HG03342 (cell line): ENCODE data around the gene SYNE2.
"Not testable (repeated sequence)": the region's sequence is repeated elsewhere in the genome, so short reads cannot be mapped to it uniquely, and the experiment has no call there.

Source experiments
- ATAC-seq: cut with Tn5 transposase; IDR thresholded peaks from one replicate; pipeline ENCODE4 v1.9.1; 2021; ENCODE audit warnings: mild to moderate bottlenecking, moderate library complexity; ENCODE audit not compliant: unreplicated experiment

Gene SYNE2

GRCh38 chr14:64012720-64013119 lies 159.9 kb downstream of the SYNE2 start:
- ATAC-seq: no peak

DNA sequence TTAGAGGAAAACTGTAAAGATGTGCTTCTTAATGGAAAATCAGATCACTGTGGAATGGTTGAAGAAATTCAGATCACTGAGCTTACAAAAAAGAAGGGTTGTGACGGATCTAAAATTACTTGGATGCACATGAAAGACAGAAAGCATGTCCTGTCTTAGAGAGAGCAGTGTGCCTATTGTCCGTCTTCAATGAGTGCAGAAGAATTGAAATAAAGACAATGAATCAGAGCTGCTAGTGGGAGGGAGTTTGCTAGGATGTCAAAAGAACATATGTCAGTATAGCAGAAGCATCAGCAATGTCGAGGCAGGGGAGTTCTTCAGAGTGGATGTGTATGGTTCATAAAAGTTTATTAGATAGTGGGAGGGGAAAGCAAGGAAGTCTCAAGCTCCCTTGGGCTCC lies 172.7 kb downstream of the SYNE2 start:
- no peak for ATAC-seq

GRCh38 chr14:64026600-64026999 lies 173.8 kb downstream of the SYNE2 start:
- ATAC-seq: no peak

DNA sequence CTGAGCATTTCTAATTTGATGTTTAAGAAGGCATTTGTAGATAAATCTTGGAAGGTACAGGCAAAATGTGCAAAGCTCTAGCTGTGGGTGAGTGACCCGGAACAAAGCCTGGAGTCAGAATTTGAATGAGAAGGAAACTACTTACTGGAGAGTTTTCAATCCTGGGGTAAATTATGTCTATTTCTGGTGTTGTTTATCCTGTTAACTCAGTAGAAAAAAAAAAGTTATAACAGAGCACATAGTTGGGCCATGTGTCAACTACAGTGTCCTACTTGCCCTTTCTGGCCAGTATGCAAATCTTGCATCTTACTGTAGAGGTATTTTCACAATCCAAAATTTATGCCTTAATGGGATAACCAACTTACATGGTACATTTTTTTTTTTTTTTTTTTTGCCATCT lies 182.3 kb downstream of the SYNE2 start:
- no peak for ATAC-seq

DNA sequence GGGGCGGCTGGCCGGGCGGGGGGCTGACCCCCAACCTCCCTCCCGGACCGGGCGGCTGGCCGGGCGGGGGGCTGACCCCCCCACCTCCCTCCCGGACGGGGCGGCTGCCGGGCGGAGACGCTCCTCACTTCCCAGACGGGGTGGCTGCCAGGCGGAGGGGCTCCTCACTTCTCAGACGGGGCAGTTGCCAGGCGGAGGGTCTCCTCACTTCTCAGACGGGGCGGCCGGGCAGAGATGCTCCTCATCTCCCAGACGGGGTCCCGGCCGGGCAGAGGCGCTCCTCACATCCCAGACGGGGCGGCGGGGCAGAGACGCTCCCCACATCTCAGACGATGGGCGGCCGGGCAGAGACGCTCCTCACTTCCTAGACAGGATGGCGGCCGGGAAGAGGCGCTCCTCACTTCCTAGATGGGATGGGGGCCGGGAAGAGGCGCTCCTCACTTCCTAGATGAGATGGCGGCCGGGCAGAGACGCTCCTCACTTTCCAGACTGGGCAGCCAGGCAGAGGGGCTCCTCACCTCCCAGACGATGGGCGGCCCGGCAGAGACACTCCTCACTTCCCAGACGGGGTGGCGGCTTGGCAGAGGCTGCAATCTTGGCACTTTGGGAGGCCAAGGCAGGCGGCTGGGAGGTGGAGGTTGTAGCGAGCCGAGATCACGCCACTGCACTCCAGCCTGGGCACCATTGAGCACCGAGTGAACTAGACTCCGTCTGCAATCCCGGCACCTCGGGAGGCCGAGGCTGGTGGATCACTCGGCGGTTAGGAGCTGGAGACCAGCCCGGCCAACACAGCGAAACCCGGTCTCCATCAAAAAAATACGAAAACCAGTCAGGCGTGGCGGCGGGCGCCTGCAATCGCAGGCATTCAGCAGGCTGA lies 185.3 kb downstream of the SYNE2 start:
- ATAC-seq: not testable (repeated sequence)

GRCh38 chr14:64038841-64039542 lies 186.2 kb downstream of the SYNE2 start:
- no peak for ATAC-seq

DNA sequence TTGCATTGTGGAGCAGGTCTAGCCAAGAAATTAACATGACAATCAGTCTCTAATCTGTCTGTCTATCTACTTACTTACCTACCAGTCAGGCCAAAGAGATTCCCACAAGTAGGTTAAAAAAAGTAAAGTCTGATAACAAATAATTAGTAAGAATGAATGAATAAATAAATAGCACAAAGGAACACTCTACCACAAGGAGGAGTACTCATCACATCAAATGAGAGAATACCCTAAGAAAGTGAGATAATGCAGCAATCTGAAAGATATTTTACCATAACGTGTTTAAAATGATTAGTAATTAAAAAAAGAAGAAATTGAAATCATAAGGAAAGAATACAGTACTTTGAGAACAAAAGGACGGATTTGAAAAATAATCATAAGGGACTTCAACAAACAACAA lies 187.2 kb downstream of the SYNE2 start:
- ATAC-seq: no peak

DNA sequence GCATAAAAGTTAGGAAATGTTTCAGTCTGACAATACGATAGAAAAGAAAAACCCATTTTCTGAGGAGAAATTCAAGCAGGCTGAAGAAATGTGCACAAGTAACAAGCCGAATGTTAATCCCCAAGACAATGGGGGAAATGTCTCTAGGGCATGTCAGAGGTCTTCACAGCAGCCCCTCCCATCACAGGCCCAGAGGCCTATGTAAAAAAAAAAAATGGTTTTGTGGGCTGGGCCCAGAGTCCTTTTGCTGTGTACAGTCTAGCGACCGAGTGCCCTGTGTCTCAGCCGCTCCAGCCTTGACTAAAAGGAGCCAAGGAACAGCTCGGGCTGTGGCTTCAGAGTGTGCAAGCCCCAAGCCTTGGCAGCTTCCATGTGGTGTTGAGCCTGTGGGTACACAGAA lies 190.5 kb downstream of the SYNE2 start:
- not testable (repeated sequence) for ATAC-seq

- ATAC-seq: no peak
Observed at GRCh38 chr14:64045091-64045490, 192.3 kb downstream of the SYNE2 start.

- no peak for ATAC-seq
Observed at GRCh38 chr14:64049616-64050381, 197.0 kb downstream of the SYNE2 start.

DNA sequence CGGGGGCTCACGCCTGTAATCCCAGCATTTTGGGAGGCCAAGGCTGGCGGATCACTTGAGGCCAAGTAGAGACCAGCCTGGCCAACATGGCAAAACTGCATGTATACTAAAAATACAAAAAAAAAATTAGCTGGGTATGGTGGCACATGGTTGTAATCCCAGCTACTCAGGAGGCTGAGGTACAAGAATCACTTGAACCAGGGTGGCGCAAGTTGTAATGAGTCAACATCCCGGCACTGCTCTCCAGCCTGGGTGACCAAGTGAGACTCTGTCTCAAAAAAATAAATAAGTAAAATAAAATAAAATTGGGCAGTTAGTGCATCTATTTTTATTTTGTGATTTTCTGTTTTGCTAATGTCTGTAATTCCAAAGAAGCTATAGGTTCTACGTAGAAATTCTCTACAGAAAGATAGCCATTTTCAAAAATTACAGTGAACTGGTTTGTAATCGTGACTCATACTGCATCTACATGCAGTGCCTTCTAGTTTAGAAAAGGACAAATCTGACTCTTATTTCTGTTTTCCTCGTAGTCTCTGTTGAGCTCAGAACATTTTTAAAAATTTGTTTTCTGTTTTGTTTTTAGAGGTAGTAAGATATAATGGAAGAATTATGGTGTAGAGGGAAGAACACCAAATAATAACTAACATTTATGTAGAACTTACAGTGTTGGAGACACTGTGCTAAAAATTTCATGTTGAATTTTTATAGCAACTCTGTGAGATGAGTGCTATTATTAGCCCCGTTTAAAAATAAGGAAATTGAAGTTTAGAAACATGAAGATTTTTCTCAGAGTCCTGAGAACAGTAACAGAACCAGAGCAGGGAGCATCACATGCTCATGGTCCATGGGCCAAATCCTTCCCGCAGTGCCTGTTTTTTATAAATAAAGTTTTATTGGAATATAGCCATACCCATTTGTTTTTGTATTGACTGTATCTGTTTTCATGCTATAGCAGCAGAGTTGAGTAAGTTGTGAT lies 201.2 kb downstream of the SYNE2 start:
- no peak for ATAC-seq

DNA sequence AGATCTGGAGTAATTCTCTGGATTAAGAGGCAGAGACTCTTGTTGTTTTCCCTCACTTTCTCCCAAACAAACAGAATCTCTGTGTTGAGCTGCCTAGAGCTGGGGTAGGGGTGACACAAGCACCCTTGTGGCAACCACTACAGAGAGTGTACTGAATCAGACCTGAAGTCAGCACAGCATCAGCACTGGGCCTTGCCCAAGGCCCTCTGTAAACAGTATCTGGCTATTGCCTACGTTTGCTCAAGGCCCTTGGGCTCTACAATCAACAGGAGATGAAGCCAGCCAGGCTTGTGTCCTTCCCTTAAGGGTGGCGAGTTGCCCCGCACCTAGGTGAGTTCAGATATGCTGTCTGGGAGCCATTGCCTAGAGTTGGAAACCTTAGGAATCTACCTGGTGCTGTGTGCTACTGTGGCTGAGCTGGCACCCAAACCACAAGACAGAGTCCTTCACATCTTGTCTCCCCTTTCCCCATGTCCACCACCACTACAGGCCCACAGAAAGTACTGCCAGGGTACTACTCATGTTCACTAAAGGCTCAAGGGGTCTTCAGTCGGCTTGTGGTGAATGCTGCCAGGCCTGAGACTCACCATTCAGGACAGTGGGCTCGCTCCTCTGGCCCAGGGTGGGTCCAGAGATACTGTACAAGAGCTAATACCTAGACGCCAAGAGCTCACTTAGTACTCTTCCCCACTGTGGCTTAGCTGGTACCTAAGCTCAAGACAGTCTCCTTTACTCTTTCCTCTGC lies 206.8 kb downstream of the SYNE2 start:
- ATAC-seq: no peak

DNA sequence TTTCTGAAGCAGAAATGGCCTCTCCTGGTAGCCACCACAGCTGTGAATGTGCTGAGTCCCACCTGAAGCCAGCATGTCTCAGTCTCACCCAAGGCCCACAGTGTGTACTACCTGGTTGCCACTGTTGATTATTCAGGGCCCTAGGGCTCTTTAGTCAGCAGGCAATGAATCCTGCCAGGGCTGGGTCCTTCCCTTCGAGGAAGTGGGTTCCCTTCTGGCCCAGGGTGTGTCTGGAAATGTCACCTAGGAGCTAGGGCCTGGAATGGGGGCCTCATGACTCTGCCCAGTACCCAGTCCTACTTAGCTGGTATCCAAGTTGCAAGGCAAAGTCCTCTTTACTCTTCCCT lies 207.4 kb downstream of the SYNE2 start:
- ATAC-seq: no peak

- no peak for ATAC-seq
Observed at GRCh38 chr14:64060648-64061096, 207.9 kb downstream of the SYNE2 start.

- ATAC-seq: no peak
Observed at GRCh38 chr14:64061115-64061514, 208.3 kb downstream of the SYNE2 start.

GRCh38 chr14:64061706-64062105 lies 208.9 kb downstream of the SYNE2 start:
- ATAC-seq: no peak

DNA sequence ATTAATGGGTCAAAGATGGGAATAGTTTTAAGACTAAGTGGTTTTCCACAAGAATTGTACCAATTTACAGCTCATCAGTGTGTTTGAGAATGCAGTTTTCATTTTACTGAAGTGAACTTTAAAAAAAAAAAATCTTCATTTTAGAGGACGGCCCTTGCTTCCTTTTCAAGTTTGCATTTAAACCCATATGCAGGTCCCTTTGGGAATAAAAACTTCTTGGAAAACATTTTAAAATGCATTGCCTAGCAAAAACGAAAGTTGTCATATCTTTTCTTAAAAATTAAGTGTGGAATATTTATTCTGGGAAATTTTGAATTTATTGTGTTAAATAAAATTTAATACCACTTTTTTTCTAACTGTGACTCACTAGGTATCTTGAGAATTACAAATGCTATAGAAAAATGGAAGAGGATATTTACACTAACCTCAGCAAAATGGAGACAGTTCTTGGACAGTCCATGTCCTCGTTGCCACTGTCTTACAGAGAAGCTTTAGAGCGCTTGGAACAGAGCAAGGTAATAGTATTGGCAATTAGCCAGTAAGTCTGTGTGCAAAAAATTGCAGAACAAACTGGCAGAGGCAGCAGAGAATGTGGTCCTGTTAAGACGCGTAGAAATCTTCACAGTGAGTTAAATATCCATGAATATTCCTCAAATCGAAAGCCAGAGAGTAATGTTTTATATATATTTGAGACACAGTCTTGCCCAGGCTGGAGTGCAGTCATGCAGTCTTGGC lies 209.7 kb downstream of the SYNE2 start:
- no peak for ATAC-seq

DNA sequence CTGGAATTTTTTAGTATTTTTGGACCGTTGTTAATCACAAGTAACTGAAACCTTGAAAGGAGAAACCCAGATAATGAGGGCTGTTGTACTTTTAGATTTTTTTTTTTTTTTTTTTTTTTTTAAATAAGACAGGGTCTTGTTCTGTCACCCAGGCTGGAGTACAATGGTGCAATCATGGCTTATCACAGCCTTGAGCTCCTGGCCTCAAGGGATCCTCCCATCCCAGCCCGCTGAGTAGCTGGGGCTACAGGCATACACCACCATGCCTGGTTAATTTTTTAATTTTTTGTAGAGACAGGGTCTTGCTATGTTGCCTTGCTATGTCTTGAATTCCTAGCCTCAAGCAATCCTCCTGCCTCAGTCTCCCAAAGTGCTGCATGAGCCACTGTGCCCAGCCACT lies 211.6 kb downstream of the SYNE2 start:
- no peak for ATAC-seq
